HCT116 (cell line): ENCODE measurements around the gene IQGAP3. TPM values are rescaled to one million over a fixed set of nuclear protein-coding genes. Genes with fewer than 3 reads are reported as not detected.

Experiments used
- ATAC-seq: fragments of 200-7000 bp; cut with Tn5 transposase; 2 replicates; pipeline ENCODE4 v1.9.1; 2020; ENCODE audit warnings: mild to moderate bottlenecking, moderate library complexity
- BruUV-seq: library from RNA; stranded (reverse); fragments of 400-500 nt; replicated peaks from 2 replicates; lab custom pipeline; 2021; lab: Mats Ljungman, UMichigan
- CTCF ChIA-PET: fragments of 300-600 bp; sonication (Branson Sonifier 250); formaldehyde crosslinking; loops from one replicate; lab custom pipeline; 2021; ENCODE audit warnings: antibody characterized with exemption; lab: Charles Lee
- POLR2A ChIA-PET: fragments of 300-600, 350-600 bp; sonication (Branson Sonifier 250); formaldehyde crosslinking; loops from one replicate; lab custom pipeline; 2021; ENCODE audit warnings: antibody characterized with exemption; lab: Charles Lee
- RAD21 ChIA-PET, 2 experiments: fragments of 300-600 bp; sonication (Branson Sonifier 250); formaldehyde crosslinking; loops; one replicate each; lab custom pipeline; 2023; ENCODE audit warnings: low total read pairs in 2 of 2; ENCODE audit not compliant: uncharacterized antibody in 2 of 2, unreplicated experiment in 2 of 2, low non-redundant PET in 1 of 2; lab: Charles Lee
- DNase-seq: peaks from one replicate; pipeline ENCODE4 v3.0.0-alpha.2; 2010; ENCODE audit warnings: low read depth, low spot score
- H2AFZ ChIP-seq: fragments of 200-600 bp; shearing (Covaris generic), sonication (generic); 2 replicates; pipeline ENCODE4 v1.6.1; 2017; ENCODE audit warnings: low read depth, mixed run types, mixed read lengths, antibody characterized with exemption, low read length; ENCODE audit not compliant: poor library complexity, severe bottlenecking
- H3K27ac ChIP-seq: 2 replicates; pipeline ENCODE4 v1.5.1; 2012; ENCODE audit warnings: low read depth, low read length
- H3K27me3 ChIP-seq: fragments of 200-600 bp; sonication (generic); 2 replicates; pipeline ENCODE4 v1.6.1; 2016; ENCODE audit warnings: mixed run types, low read length, mixed read lengths; ENCODE audit not compliant: insufficient read depth
- H3K36me3 ChIP-seq, 2 experiments: fragments of 200-500 bp in 1 of 2; fragments of 200-600 bp in 1 of 2; sonication (Bioruptor generic) in 1 of 2; sonication (generic) in 1 of 2; 2 replicates each; pipeline versions ENCODE4 v1.5.1 to v1.6.1; 2014 to 2016; ENCODE audit warnings: low read length in 2 of 2, inconsistent platforms in 1 of 2, mixed read lengths in 1 of 2, mixed run types in 1 of 2; ENCODE audit not compliant: insufficient read depth in 2 of 2, control insufficient read depth in 1 of 2
- H3K4me1 ChIP-seq, 2 experiments: fragments of 200-600 bp in 1 of 2; sonication (generic) in 1 of 2; 2 replicates each; pipeline versions ENCODE4 v1.5.1 to v1.6.1; 2012 to 2017; ENCODE audit warnings: low read length in 2 of 2, inconsistent platforms in 1 of 2, mild to moderate bottlenecking in 1 of 2, mixed read lengths in 1 of 2, mixed run types in 1 of 2, moderate library complexity in 1 of 2; ENCODE audit not compliant: insufficient read depth in 2 of 2, control insufficient read depth in 1 of 2
- H3K4me2 ChIP-seq: fragments of 200-600 bp; sonication (generic); 2 replicates; pipeline ENCODE4 v1.6.1; 2017; ENCODE audit warnings: mixed run types, low read length, mixed read lengths
- H3K4me3 ChIP-seq, 2 experiments: fragments of 200-600 bp in 1 of 2; sonication (generic) in 1 of 2; replicated peaks in 1 of 2; 2 replicates each; pipeline ENCODE4 v1.5.1; 2011 to 2016; ENCODE audit warnings: low read length in 2 of 2, control low read depth in 1 of 2, low read depth in 1 of 2, mild to moderate bottlenecking in 1 of 2, mixed read lengths in 1 of 2, mixed run types in 1 of 2
- H3K79me2 ChIP-seq: fragments of 200-600 bp; sonication (generic); 2 replicates; pipeline ENCODE4 v1.6.1; 2017; ENCODE audit warnings: mild to moderate bottlenecking, mixed run types, low read length, moderate library complexity, mixed read lengths; ENCODE audit not compliant: insufficient read depth
- H3K9ac ChIP-seq: fragments of 200-600 bp; sonication (generic); 2 replicates; pipeline ENCODE4 v1.6.1; 2016; ENCODE audit warnings: low read length, mixed read lengths
- H3K9me2 ChIP-seq: fragments of 200-600 bp; sonication (generic), shearing (Covaris generic); 2 replicates; pipeline ENCODE4 v1.6.1; 2017; ENCODE audit warnings: mixed run types, mild to moderate bottlenecking, moderate library complexity; ENCODE audit not compliant: insufficient read depth
- H3K9me3 ChIP-seq, 2 experiments: fragments of 200-500 bp in 1 of 2; fragments of 200-600 bp in 1 of 2; sonication (Bioruptor generic) in 1 of 2; sonication (generic) in 1 of 2; 2 replicates each; pipeline ENCODE4 v1.6.1; 2014 to 2017; ENCODE audit warnings: low read length in 2 of 2, mixed read lengths in 2 of 2, inconsistent platforms in 1 of 2, low read depth in 1 of 2, mild to moderate bottlenecking in 1 of 2, mixed run types in 1 of 2, moderate library complexity in 1 of 2; ENCODE audit not compliant: control insufficient read depth in 1 of 2, insufficient read depth in 1 of 2
- H4K20me1 ChIP-seq: fragments of 200-600 bp; sonication (generic), shearing (Covaris generic); 2 replicates; pipeline ENCODE4 v1.6.1; 2017; ENCODE audit warnings: mixed run types, mild to moderate bottlenecking, moderate library complexity; ENCODE audit not compliant: insufficient read depth
- CBX3 ChIP-seq: IDR thresholded peaks from 2 replicates; pipeline ENCODE4 v1.6.1; 2012; ENCODE audit warnings: low read depth
- EGR1 ChIP-seq: IDR thresholded peaks from 2 replicates; pipeline ENCODE4 v1.6.1; 2012; ENCODE audit warnings: low read depth
- EZH2phosphoT487 ChIP-seq: fragments of 200-600 bp; IDR thresholded peaks from 2 replicates; pipeline ENCODE4 v1.6.1; 2018; ENCODE audit warnings: antibody characterized with exemption, borderline replicate concordance
- FOSL1 ChIP-seq: IDR thresholded peaks from 2 replicates; pipeline ENCODE4 v1.6.1; 2012; ENCODE audit warnings: low read depth
- MAX ChIP-seq: IDR thresholded peaks from 2 replicates; pipeline ENCODE4 v1.6.1; 2012
- POLR2A ChIP-seq: IDR thresholded peaks from 2 replicates; pipeline ENCODE4 v1.7.0; 2011; ENCODE audit warnings: borderline replicate concordance; ENCODE audit not compliant: insufficient read depth, insufficient read length; ENCODE audit errors: extremely low read depth
- POLR2AphosphoS5 ChIP-seq: IDR thresholded peaks from 2 replicates; pipeline ENCODE4 v1.6.1; 2011; ENCODE audit warnings: mild to moderate bottlenecking, low read depth, low read length, moderate library complexity
- REST ChIP-seq: IDR thresholded peaks from 2 replicates; pipeline ENCODE4 v1.6.1; 2012; ENCODE audit warnings: low read depth
- SP1 ChIP-seq: IDR thresholded peaks from 2 replicates; pipeline ENCODE4 v1.6.1; 2012; ENCODE audit warnings: low read depth
- SRF ChIP-seq: IDR thresholded peaks from 2 replicates; pipeline ENCODE4 v1.6.1; 2012; ENCODE audit warnings: low read depth
- TCF7L2 ChIP-seq: IDR thresholded peaks from 2 replicates; pipeline ENCODE4 v1.7.0; 2011; ENCODE audit warnings: borderline replicate concordance, inconsistent platforms; ENCODE audit not compliant: insufficient read depth, insufficient read length; ENCODE audit errors: extremely low read depth
- YY1 ChIP-seq: IDR thresholded peaks from 2 replicates; pipeline ENCODE4 v1.6.1; 2011; ENCODE audit warnings: low read length, low read depth, moderate library complexity, mild to moderate bottlenecking; ENCODE audit not compliant: insufficient replicate concordance; ENCODE audit errors: extremely low read depth
- intact Hi-C: fragments of 100-400 bp; cut with micrococcal nuclease; formaldehyde crosslinking; loops from 2 replicates; pipeline ENCODE4 v1.10.0; 2022
- total RNA-seq: library from RNA; stranded (reverse); gene quantifications from one replicate; pipeline ENCODE4 v1.2.1, GENCODE V29; 2021; ENCODE audit not compliant: unreplicated experiment

Gene IQGAP3
- total RNA-seq, 1 experiment from 2014 or later = 38.8 TPM

GRCh38 chr1:156504821-156505678 lies 67.3 kb downstream of the IQGAP3 start:
- peak overlapping the region; percentile 99 for H3K27ac ChIP-seq
- H3K36me3 ChIP-seq = no peaks in the 10 kb centered on the region
- H3K4me1 ChIP-seq = peaks cover 40 to 63% of the 10 kb centered on the region in 2 experiments
- CTCF ChIA-PET = interaction anchor here (0.5 to 2.1 kb wide), 6 partner anchors 13 to 146 kb away, joined by 3 to 7 read pairs (median 4); no protein-coding TSS in a partner anchor
- peak overlapping the region; percentile 97 for H3K9ac ChIP-seq
- BruUV-seq = no TSS peak
- no peaks in the 10 kb centered on the region for H3K9me2 ChIP-seq
- POLR2A ChIA-PET = interaction anchor here (0.9 to 2.1 kb wide), 3 partner anchors 13 to 156 kb away, joined by 3 to 6 read pairs (median 3); no protein-coding TSS in a partner anchor
- H3K4me3 ChIP-seq = peak overlapping the region; percentile 39 to 47
- ATAC-seq = peak; percentile 43
- no peaks in the 10 kb centered on the region for H3K9me3 ChIP-seq
- no peak overlapping the region for H2AFZ ChIP-seq
- RAD21 ChIA-PET = no interaction called here
- no peaks in the 10 kb centered on the region for H4K20me1 ChIP-seq
- peaks cover 5% of the 10 kb centered on the region for H3K79me2 ChIP-seq
- TF ChIP-seq POLR2AphosphoS5 (peak; percentile 4), YY1 (peak; percentile 61), TCF7L2 (peak; percentile 8), SP1 (no peak)
- intact Hi-C loops = loop anchor here (1.0 to 10.0 kb wide), 2 partner anchors 48 to 240 kb away; partner anchors contain the start of gene MRPL24
- peak; percentile 98 for DNase-seq
- peak overlapping the region; percentile 93 for H3K4me2 ChIP-seq
- no peaks in the 10 kb centered on the region for H3K27me3 ChIP-seq

- ATAC-seq (no peak), DNase-seq (no peak)
- RAD21 ChIA-PET = no interaction called here
- Histone ChIP-seq H3K79me2 (peaks cover 10% of the 10 kb centered on the region), H3K36me3 (no peaks in the 10 kb centered on the region), H2AFZ (no peak overlapping the region), H3K9me2 (no peaks in the 10 kb centered on the region), H3K27ac (peak overlapping the region; percentile 99), H3K4me2 (peak overlapping the region; percentile 93), H3K4me1 (peaks cover 40 to 65% of the 10 kb centered on the region in 2 experiments), H3K4me3 (peak overlapping the region; percentile 39 to 47), H3K27me3 (no peaks in the 10 kb centered on the region), H3K9ac (peak overlapping the region; percentile 97), H4K20me1 (no peaks in the 10 kb centered on the region), H3K9me3 (no peaks in the 10 kb centered on the region)
- POLR2A ChIA-PET = interaction anchor here (1.0 to 2.1 kb wide), 2 partner anchors 47 to 157 kb away, joined by 3 to 6 read pairs; no protein-coding TSS in a partner anchor
- CTCF ChIA-PET = interaction anchor here (1.1 to 2.1 kb wide), 4 partner anchors 24 to 145 kb away, joined by 3 to 7 read pairs (median 4); no protein-coding TSS in a partner anchor
- intact Hi-C loops = loop anchor here (10.0 kb wide), 1 partner anchor 240 kb away; the partner anchor contains the start of gene MRPL24
- TSS peak; percentile 17 for BruUV-seq
- no peak for TF ChIP-seq FOSL1
- TF ChIP-seq SRF = no peak
- TF ChIP-seq MAX = no peak
- no peak for TF ChIP-seq REST
- TF ChIP-seq EZH2phosphoT487 = no peak
- no peak for TF ChIP-seq POLR2A
- no peak for TF ChIP-seq SP1
- TF ChIP-seq CBX3 = no peak
- TF ChIP-seq EGR1 = no peak
These were observed 67.9 kb downstream of the IQGAP3 start for GRCh38 chr1:156504438-156504813.
